ENCODE data around the gene DLX5. TPM values are rescaled to one million over a fixed set of nuclear protein-coding genes. Genes with fewer than 3 reads are reported as not detected.

The DLX5 gene
- total and polyA plus RNA-seq, 4 experiments from 2014 or later, result not detected

GRCh38 chr7:97007583-97007861 is 17.1 kb downstream of the DLX5 start:
- no peak overlapping the region for H3K27ac Mint-ChIP-seq
- CTCF ChIA-PET (ENCODE audit: partially characterized antibody), result no interaction called here
- Histone ChIP-seq H3K9me3 (ENCODE audit: control insufficient read depth in 1 of 2, low read length in 2 of 2) (no peaks in the 10 kb centered on the region), H3K4me3 (ENCODE audit: low read length in 2 of 2) (no peak overlapping the region), H3K27ac (ENCODE audit: low read depth, low read length) (no peak overlapping the region), H3K36me3 (ENCODE audit: insufficient read depth, low read length) (no peaks in the 10 kb centered on the region), H3K4me1 (ENCODE audit: insufficient read depth, low read length) (peaks cover 29% of the 10 kb centered on the region), H3K27me3 (ENCODE audit: insufficient read depth, low read length) (peaks cover 71% of the 10 kb centered on the region)
- H3K36me3 Mint-ChIP-seq, result peaks cover 0 to 9% of the 10 kb centered on the region in 2 donors
- no peak for DNase-seq
- peaks cover 3 to 28% (median 13%) of the 10 kb centered on the region in 4 donors for H3K4me1 Mint-ChIP-seq
- H3K9me3 Mint-ChIP-seq, result peaks cover 0 to 22% (median 14%) of the 10 kb centered on the region in 8 donors
- POLR2A ChIA-PET (ENCODE audit: partially characterized antibody), result no interaction called here
- H3K27me3 Mint-ChIP-seq, result peaks cover 66% of the 10 kb centered on the region in 2 donors
- intact Hi-C loops (cut with micrococcal nuclease), result no loop called here
- peak overlapping the region in 5 of 8 donors; percentile 6 to 89 (median 21) for H3K4me3 Mint-ChIP-seq

- Mint-ChIP-seq H3K27ac (peak overlapping the region in 2 of 7 donors; percentile 57 to 59), H3K36me3 (peaks cover 0 to 9% of the 10 kb centered on the region in 2 donors), H3K4me3 (peak overlapping the region; percentile 64 to 89 (median 82)), H3K4me1 (peaks cover 2 to 28% (median 13%) of the 10 kb centered on the region in 4 donors), H3K27me3 (peaks cover 66 to 69% of the 10 kb centered on the region in 2 donors), H3K9me3 (peaks cover 0 to 24% (median 13%) of the 10 kb centered on the region in 8 donors)
- no peak overlapping the region for H3K4me3 ChIP-seq (ENCODE audit: low read length in 2 of 2)
- POLR2A ChIA-PET (ENCODE audit: partially characterized antibody), result no interaction called here
- no peak for DNase-seq
- peaks cover 71% of the 10 kb centered on the region for H3K27me3 ChIP-seq (ENCODE audit: insufficient read depth, low read length)
- H3K9me3 ChIP-seq (ENCODE audit: control insufficient read depth in 1 of 2, low read length in 2 of 2), result no peaks in the 10 kb centered on the region
- intact Hi-C loops (cut with micrococcal nuclease), result no loop called here
- H3K36me3 ChIP-seq (ENCODE audit: insufficient read depth, low read length), result no peaks in the 10 kb centered on the region
- CTCF ChIA-PET (ENCODE audit: partially characterized antibody), result no interaction called here
- no peak overlapping the region for H3K27ac ChIP-seq (ENCODE audit: low read depth, low read length)
- H3K4me1 ChIP-seq (ENCODE audit: insufficient read depth, low read length), result peaks cover 29% of the 10 kb centered on the region
These were observed 17.6 kb downstream of the DLX5 start for GRCh38 chr7:97006816-97007582.

GRCh38 chr7:97006055-97006815 is 18.4 kb downstream of the DLX5 start:
- Histone ChIP-seq H3K9me3 (ENCODE audit: control insufficient read depth in 1 of 2, low read length in 2 of 2) (no peaks in the 10 kb centered on the region), H3K4me3 (ENCODE audit: low read length in 2 of 2) (no peak overlapping the region)
- POLR2A ChIA-PET (ENCODE audit: partially characterized antibody), result no interaction called here

GRCh38 chr7:97005183-97006054 is 19.2 kb downstream of the DLX5 start, which contains the start of gene DLX6:
Gene DLX6, plus strand, starts transcription at chr7:97005553. Its CDS starts 425 bp downstream, at chr7:97005978.
- H3K27ac ChIP-seq (ENCODE audit: low read depth, low read length), result no peak within 1 kb of the TSS
- Mint-ChIP-seq H3K4me3 (peak within 1 kb of the TSS; percentile 71 to 85 (median 78)), H3K36me3 (no peaks in the 10 kb centered on the region), H3K27ac (peak within 1 kb of the TSS in 2 of 7 donors; percentile 48 to 51), H3K9me3 (peaks cover 0 to 26% (median 10%) of the 10 kb centered on the region in 8 donors), H3K27me3 (peaks cover 67 to 70% of the 10 kb centered on the region in 2 donors), H3K4me1 (peaks cover 2 to 28% (median 13%) of the 10 kb centered on the region in 4 donors)
- peak within 1 kb of the TSS in 1 of 2 donors; percentile 28 for H3K4me3 ChIP-seq (ENCODE audit: low read length in 2 of 2)
- no peaks in the 10 kb centered on the region for H3K36me3 ChIP-seq (ENCODE audit: insufficient read depth, low read length)
- DNase-seq, result no peak
- peaks cover 29% of the 10 kb centered on the region for H3K4me1 ChIP-seq (ENCODE audit: insufficient read depth, low read length)
- CTCF ChIA-PET (ENCODE audit: partially characterized antibody), result no interaction called here
- intact Hi-C loops (cut with micrococcal nuclease), result no loop called here
- peaks cover 70% of the 10 kb centered on the region for H3K27me3 ChIP-seq (ENCODE audit: insufficient read depth, low read length)
- POLR2A ChIA-PET (ENCODE audit: partially characterized antibody), result no interaction called here
- no peaks in the 10 kb centered on the region for H3K9me3 ChIP-seq (ENCODE audit: control insufficient read depth in 1 of 2, low read length in 2 of 2)

More at GRCh38 chr7:97006055-97006815, 18.4 kb downstream of the DLX5 start:
- H3K4me1 Mint-ChIP-seq, result peaks cover 2 to 28% (median 13%) of the 10 kb centered on the region in 4 donors
- H3K27ac Mint-ChIP-seq, result peak overlapping the region in 2 of 7 donors; percentile 57 to 59
- H3K4me1 ChIP-seq (ENCODE audit: insufficient read depth, low read length), result peaks cover 29% of the 10 kb centered on the region
- peak overlapping the region; percentile 74 to 89 (median 83) for H3K4me3 Mint-ChIP-seq
- no peaks in the 10 kb centered on the region for H3K36me3 ChIP-seq (ENCODE audit: insufficient read depth, low read length)
- intact Hi-C loops (cut with micrococcal nuclease), result no loop called here
- CTCF ChIA-PET (ENCODE audit: partially characterized antibody), result no interaction called here
- H3K9me3 Mint-ChIP-seq, result peaks cover 0 to 24% (median 8%) of the 10 kb centered on the region in 8 donors
- peaks cover 72% of the 10 kb centered on the region for H3K27me3 ChIP-seq (ENCODE audit: insufficient read depth, low read length)
- DNase-seq, result peak in 4 of 5 donors; percentile 39 to 54 (median 42)
- peaks cover 0 to 4% of the 10 kb centered on the region in 2 donors for H3K36me3 Mint-ChIP-seq
- peaks cover 65 to 68% of the 10 kb centered on the region in 2 donors for H3K27me3 Mint-ChIP-seq
- no peak overlapping the region for H3K27ac ChIP-seq (ENCODE audit: low read depth, low read length)

GRCh38 chr7:97004247-97005182 is 20.1 kb downstream of the DLX5 start:
- peak overlapping the region in 1 of 2 donors; percentile 28 for H3K4me3 ChIP-seq (ENCODE audit: low read length in 2 of 2)

More at GRCh38 chr7:97004247-97005182, 20.1 kb downstream of the DLX5 start:
- CTCF ChIA-PET (ENCODE audit: partially characterized antibody), result no interaction called here
- Mint-ChIP-seq H3K4me1 (peaks cover 2 to 28% (median 13%) of the 10 kb centered on the region in 4 donors), H3K27me3 (peaks cover 65 to 68% of the 10 kb centered on the region in 2 donors), H3K9me3 (peaks cover 0 to 25% (median 10%) of the 10 kb centered on the region in 8 donors), H3K27ac (peak overlapping the region in 1 of 7 donors; percentile 48), H3K4me3 (peak overlapping the region; percentile 26 to 85 (median 74)), H3K36me3 (no peaks in the 10 kb centered on the region)
- POLR2A ChIA-PET (ENCODE audit: partially characterized antibody), result no interaction called here
- no peaks in the 10 kb centered on the region for H3K9me3 ChIP-seq (ENCODE audit: control insufficient read depth in 1 of 2, low read length in 2 of 2)
- peaks cover 29% of the 10 kb centered on the region for H3K4me1 ChIP-seq (ENCODE audit: insufficient read depth, low read length)
- no peaks in the 10 kb centered on the region for H3K36me3 ChIP-seq (ENCODE audit: insufficient read depth, low read length)
- peaks cover 73% of the 10 kb centered on the region for H3K27me3 ChIP-seq (ENCODE audit: insufficient read depth, low read length)
- DNase-seq, result no peak
- intact Hi-C loops (cut with micrococcal nuclease), result no loop called here
- no peak overlapping the region for H3K27ac ChIP-seq (ENCODE audit: low read depth, low read length)
